HepG2 (cell line): ENCODE data around the gene NDUFB10. TPM values are rescaled to one million over a fixed set of nuclear protein-coding genes. Genes with fewer than 3 reads are reported as not detected.

Source experiments
- CEBPG ChIP-seq: IDR thresholded peaks from 2 replicates; pipeline ENCODE4 v1.6.1; 2016
- ELF4 ChIP-seq: sonication (generic); formaldehyde crosslinking; IDR thresholded peaks from 2 replicates; pipeline ENCODE4 v1.5.0; 2020; ENCODE audit warnings: missing genetic modification reagents, mild to moderate bottlenecking, moderate library complexity, borderline replicate concordance
- ESRRA ChIP-seq: sonication (generic); formaldehyde crosslinking; IDR thresholded peaks from 2 replicates; pipeline ENCODE4 v1.5.1; 2020; ENCODE audit warnings: mild to moderate bottlenecking, low read depth, missing genetic modification reagents
- ETV6 ChIP-seq: sonication (generic); formaldehyde crosslinking; conservative IDR thresholded peaks from 2 replicates; pipeline ENCODE4 v1.4.0; 2020; ENCODE audit warnings: missing genetic modification reagents
- GATAD2A ChIP-seq: IDR thresholded peaks from 2 replicates; pipeline ENCODE4 v1.6.1; 2016
- HES4 ChIP-seq: sonication (generic); formaldehyde crosslinking; IDR thresholded peaks from 2 replicates; pipeline ENCODE4 v1.9.0; 2021; ENCODE audit warnings: mild to moderate bottlenecking, missing genetic modification reagents, borderline replicate concordance
- HNRNPL ChIP-seq: fragments of 200-400 bp; formaldehyde crosslinking; IDR thresholded peaks from 2 replicates; pipeline ENCODE4 v1.6.1; 2017; ENCODE audit warnings: mild to moderate bottlenecking, low read depth, low read length
- HNRNPUL1 ChIP-seq: fragments of 200-400 bp; formaldehyde crosslinking; IDR thresholded peaks from 2 replicates; pipeline ENCODE4 v1.6.1; 2017; ENCODE audit warnings: low read depth, mild to moderate bottlenecking, low read length, moderate library complexity
- IKZF1 ChIP-seq: fragments of 450-650 bp; IDR thresholded peaks from 2 replicates; pipeline ENCODE4 v1.7.1; 2016
- JDP2 ChIP-seq: sonication (generic); formaldehyde crosslinking; IDR thresholded peaks from 2 replicates; pipeline ENCODE4 v1.8.1; 2022; ENCODE audit warnings: missing genetic modification reagents, borderline replicate concordance
- MTA3 ChIP-seq: sonication (generic); formaldehyde crosslinking; IDR thresholded peaks from 2 replicates; pipeline ENCODE4 v1.4.0; 2020; ENCODE audit warnings: missing genetic modification reagents
- MTF2 ChIP-seq: sonication (generic); formaldehyde crosslinking; IDR thresholded peaks from 2 replicates; pipeline ENCODE4 v1.5.0; 2020; ENCODE audit warnings: missing genetic modification reagents, borderline replicate concordance
- POGK ChIP-seq: sonication (generic); formaldehyde crosslinking; conservative IDR thresholded peaks from 2 replicates; pipeline ENCODE4 v1.8.0; 2022; ENCODE audit warnings: mild to moderate bottlenecking, moderate library complexity, missing genetic modification reagents
- PTBP1 ChIP-seq: fragments of 200-400 bp; formaldehyde crosslinking; IDR thresholded peaks from 2 replicates; pipeline ENCODE4 v1.6.1; 2018; ENCODE audit warnings: low read length, low read depth; ENCODE audit not compliant: poor library complexity, severe bottlenecking
- RORA ChIP-seq: sonication (generic); formaldehyde crosslinking; IDR thresholded peaks from 2 replicates; pipeline ENCODE4 v1.5.0; 2020; ENCODE audit warnings: mild to moderate bottlenecking, missing genetic modification reagents, moderate library complexity
- RXRA ChIP-seq: sonication (generic); formaldehyde crosslinking; IDR thresholded peaks from 2 replicates; pipeline ENCODE4 v1.5.1; 2020; ENCODE audit warnings: missing genetic modification reagents
- SCMH1 ChIP-seq: sonication (generic); formaldehyde crosslinking; IDR thresholded peaks from 2 replicates; pipeline ENCODE4 v1.9.0; 2021; ENCODE audit warnings: missing genetic modification reagents, mild to moderate bottlenecking, borderline replicate concordance
- SUZ12 ChIP-seq: fragments of 150-350 bp; IDR thresholded peaks from 2 replicates; pipeline ENCODE4 v1.6.1; 2014; ENCODE audit warnings: low read depth, low read length
- ZKSCAN8 ChIP-seq: IDR thresholded peaks from 2 replicates; pipeline ENCODE4 v1.6.1; 2016; ENCODE audit warnings: borderline replicate concordance, missing genetic modification reagents, missing compliant biosample characterization
- ZNF12 ChIP-seq: sonication (generic); formaldehyde crosslinking; IDR thresholded peaks from 2 replicates; pipeline ENCODE4 v1.5.0; 2020; ENCODE audit warnings: missing genetic modification reagents
- ZNF264 ChIP-seq: sonication (generic); formaldehyde crosslinking; IDR thresholded peaks from 2 replicates; pipeline ENCODE4 v1.4.0; 2020; ENCODE audit warnings: missing genetic modification reagents
- ZNF563 ChIP-seq: sonication (generic); formaldehyde crosslinking; IDR thresholded peaks from 2 replicates; pipeline ENCODE4 v1.8.0; 2022; ENCODE audit warnings: mild to moderate bottlenecking, moderate library complexity, missing genetic modification reagents
- ZNF607 ChIP-seq: sonication (generic); formaldehyde crosslinking; IDR thresholded peaks from 2 replicates; pipeline ENCODE4 v1.5.1; 2020; ENCODE audit warnings: missing genetic modification reagents, mild to moderate bottlenecking, borderline replicate concordance
- ZNF652 ChIP-seq: IDR thresholded peaks from 2 replicates; pipeline ENCODE4 v1.6.1; 2016; ENCODE audit warnings: low read depth, borderline replicate concordance
- ZNF883 ChIP-seq: sonication (generic); formaldehyde crosslinking; IDR thresholded peaks from 2 replicates; pipeline ENCODE4 v1.5.1; 2020; ENCODE audit warnings: mild to moderate bottlenecking, missing genetic modification reagents; ENCODE audit errors: not compliant biosample characterization
- polyA plus RNA-seq, 8 experiments: library from polyadenylated mRNA; depleted of rRNA in 3 of 8; stranded (reverse) in 7 of 8; unstranded in 1 of 8; fragments of >200 nt; fragmentation: Illumina TruSeq in 4 of 8; extraction: Trizol in 4 of 8; gene quantifications; 2 replicates each; pipeline versions ENCODE4 v1.2.1 to v1.2.3, GENCODE V29; 2011 to 2016; ENCODE audit warnings: low read depth in 4 of 8, missing spikeins in 1 of 8, mixed read lengths in 1 of 8; ENCODE audit not compliant: insufficient read depth in 1 of 8
- total RNA-seq, 5 experiments: library from RNA; depleted of rRNA; stranded (reverse); fragments of >200 nt; fragmentation: Illumina TruSeq; extraction: Trizol; gene quantifications; 2 replicates each; pipeline ENCODE4 v1.2.3, GENCODE V29; 2016; ENCODE audit warnings: low read depth in 1 of 5
- TF ChIP-seq, protein P1 (sequence below): sonication (generic); formaldehyde crosslinking; IDR thresholded peaks from 2 replicates; pipeline ENCODE4 v1.4.0; 2020; ENCODE audit warnings: missing genetic modification reagents
- TF ChIP-seq, protein P2 (sequence below): sonication (generic); formaldehyde crosslinking; IDR thresholded peaks from 2 replicates; pipeline ENCODE4 v1.8.0; 2022; ENCODE audit warnings: low read depth, missing genetic modification reagents

Gene NDUFB10
- total and polyA plus RNA-seq, 2 of the 13 experiments (the other 11 are each of a cell fraction or from before 2014, with no cell fraction given), result 68.6 to 157 TPM

DNA sequence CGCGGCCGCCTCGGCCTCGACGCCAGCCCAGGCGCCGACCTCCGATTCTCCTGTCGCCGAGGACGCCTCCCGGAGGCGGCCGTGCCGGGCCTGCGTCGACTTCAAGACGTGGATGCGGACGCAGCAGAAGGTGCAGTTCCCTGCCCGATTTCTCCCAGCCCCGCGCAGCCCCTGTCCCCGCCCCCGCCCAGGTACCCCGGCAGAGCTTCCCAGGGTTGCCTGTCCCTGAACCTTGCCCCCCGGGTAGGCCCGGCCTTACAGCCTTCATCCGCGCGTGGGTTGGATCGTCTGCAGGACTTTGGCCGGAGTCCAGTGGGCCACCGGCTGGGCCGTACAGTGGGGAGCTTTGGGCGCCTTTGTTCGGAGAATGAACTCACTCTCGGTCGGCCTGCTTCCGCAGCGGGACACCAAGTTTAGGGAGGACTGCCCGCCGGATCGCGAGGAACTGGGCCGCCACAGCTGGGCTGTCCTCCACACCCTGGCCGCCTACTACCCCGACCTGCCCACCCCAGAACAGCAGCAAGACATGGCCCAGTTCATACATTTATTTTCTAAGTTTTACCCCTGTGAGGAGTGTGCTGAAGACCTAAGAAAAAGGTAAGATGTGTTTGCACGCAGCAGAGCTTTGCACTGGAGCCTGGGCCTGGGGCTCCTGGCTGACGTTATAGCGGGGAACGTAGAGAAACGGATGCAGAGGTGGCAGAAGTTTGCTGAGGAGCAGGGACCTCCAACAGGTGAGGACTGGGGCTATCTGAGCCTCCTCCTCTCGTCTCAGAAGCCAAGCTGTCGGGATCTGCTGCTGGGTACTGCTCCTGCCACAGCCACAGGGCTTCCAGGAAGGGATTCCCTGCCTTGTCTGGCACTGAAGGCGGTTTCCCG is 25.2 kb downstream of the NDUFB10 start (continued):
- TF ChIP-seq RORA (CRISPR knock-in tag) (0 out of 2 replicates have a peak, but pooled peaks have one; percentile 20), IKZF1 (no peak), HNRNPL (0 out of 2 replicates have a peak, but pooled peaks have one; percentile 54), ETV6 (CRISPR knock-in tag) (no peak), HES4 (CRISPR knock-in tag) (no peak), ZNF883 (peak; percentile 1), ZKSCAN8 (CRISPR knock-in tag) (no peak), SUZ12 (no peak), ZNF12 (no peak), ESRRA (CRISPR knock-in tag) (no peak), RXRA (no peak), PTBP1 (no peak), ZNF264 (CRISPR knock-in tag) (no peak), CEBPG (CRISPR knock-in tag) (no peak), POGK (CRISPR knock-in tag) (no peak), ZNF563 (CRISPR knock-in tag) (no peak), HNRNPUL1 (no peak), MTF2 (CRISPR knock-in tag) (no peak), SCMH1 (CRISPR knock-in tag) (no peak), ELF4 (CRISPR knock-in tag) (no peak), MTA3 (CRISPR knock-in tag) (no peak), GATAD2A (CRISPR knock-in tag) (no peak), JDP2 (CRISPR knock-in tag) (no peak), ZNF652 (CRISPR knock-in tag) (no peak), ZNF607 (CRISPR knock-in tag) (no peak)
- TF ChIP-seq, protein P1, sequence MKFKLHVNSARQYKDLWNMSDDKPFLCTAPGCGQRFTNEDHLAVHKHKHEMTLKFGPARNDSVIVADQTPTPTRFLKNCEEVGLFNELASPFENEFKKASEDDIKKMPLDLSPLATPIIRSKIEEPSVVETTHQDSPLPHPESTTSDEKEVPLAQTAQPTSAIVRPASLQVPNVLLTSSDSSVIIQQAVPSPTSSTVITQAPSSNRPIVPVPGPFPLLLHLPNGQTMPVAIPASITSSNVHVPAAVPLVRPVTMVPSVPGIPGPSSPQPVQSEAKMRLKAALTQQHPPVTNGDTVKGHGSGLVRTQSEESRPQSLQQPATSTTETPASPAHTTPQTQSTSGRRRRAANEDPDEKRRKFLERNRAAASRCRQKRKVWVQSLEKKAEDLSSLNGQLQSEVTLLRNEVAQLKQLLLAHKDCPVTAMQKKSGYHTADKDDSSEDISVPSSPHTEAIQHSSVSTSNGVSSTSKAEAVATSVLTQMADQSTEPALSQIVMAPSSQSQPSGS (CRISPR knock-in tag), result no peak
- TF ChIP-seq, protein P2, sequence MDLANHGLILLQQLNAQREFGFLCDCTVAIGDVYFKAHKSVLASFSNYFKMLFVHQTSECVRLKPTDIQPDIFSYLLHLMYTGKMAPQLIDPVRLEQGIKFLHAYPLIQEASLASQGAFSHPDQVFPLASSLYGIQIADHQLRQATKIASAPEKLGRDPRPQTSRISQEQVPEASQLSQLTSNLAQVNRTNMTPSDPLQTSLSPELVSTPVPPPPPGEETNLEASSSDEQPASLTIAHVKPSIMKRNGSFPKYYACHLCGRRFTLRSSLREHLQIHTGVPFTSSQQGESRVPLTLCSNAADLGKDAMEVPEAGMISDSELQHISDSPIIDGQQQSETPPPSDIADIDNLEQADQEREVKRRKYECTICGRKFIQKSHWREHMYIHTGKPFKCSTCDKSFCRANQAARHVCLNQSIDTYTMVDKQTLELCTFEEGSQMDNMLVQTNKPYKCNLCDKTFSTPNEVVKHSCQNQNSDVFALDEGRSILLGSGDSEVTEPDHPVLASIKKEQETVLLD (CRISPR knock-in tag), result no peak
